Stimulated activated effector memory CD8-positive, alpha-beta T cell treated with anti-CD3 and anti-CD28 coated beads, Interleukin-12 subunit alpha, Interleukin-12 subunit beta, amount 100 ng/mL, for 72 hours (primary cell): ENCODE results near the gene PSMA8.
"Not testable (repeated sequence)": the region's sequence is repeated elsewhere in the genome, so short reads cannot be mapped to it uniquely, and the experiment has no call there.

Experiments used
- ATAC-seq: fragments of 150-1000 bp; cut with Tn5 transposase; 2 replicates; pipeline ENCODE4 v1.10.0; 2021
- DNase-seq, 2 donors: peaks; one replicate each; pipeline ENCODE4 v3.0.0; 2021 to 2022; ENCODE audit warnings: low spot score in 2 of 2
- H3K27ac Mint-ChIP-seq: one replicate; pipeline ENCODE4 v1.8.0; 2022; ENCODE audit warnings: mild to moderate bottlenecking, mixed read lengths
- H3K36me3 Mint-ChIP-seq: one replicate; pipeline ENCODE4 v1.8.0; 2022; ENCODE audit warnings: mild to moderate bottlenecking, mixed read lengths
- H3K4me1 Mint-ChIP-seq: one replicate; pipeline ENCODE4 v1.8.0; 2022; ENCODE audit warnings: mixed read lengths
- H3K4me3 Mint-ChIP-seq: one replicate; pipeline ENCODE4 v1.8.0; 2022; ENCODE audit warnings: mild to moderate bottlenecking, mixed read lengths
- H3K9me3 Mint-ChIP-seq: one replicate; pipeline ENCODE4 v1.8.0; 2022; ENCODE audit warnings: mixed read lengths

The PSMA8 gene

GRCh38 chr18:26128192-26128591 lies 5.5 kb upstream of the PSMA8 start:
- not testable (repeated sequence) for H3K36me3 Mint-ChIP-seq, H3K9me3 Mint-ChIP-seq, H3K4me3 Mint-ChIP-seq, ATAC-seq, H3K27ac Mint-ChIP-seq, H3K4me1 Mint-ChIP-seq, DNase-seq

- Mint-ChIP-seq H3K4me1 (no peaks in the 10 kb centered on the region), H3K4me3 (peak overlapping the region; percentile 61), H3K27ac (peak overlapping the region; percentile 50), H3K9me3 (no peaks in the 10 kb centered on the region), H3K36me3 (no peaks in the 10 kb centered on the region)
- ATAC-seq (peak; percentile 39), DNase-seq (no peak)
Measured at GRCh38 chr18:26134107-26134506, 438 bp downstream of the PSMA8 start.

GRCh38 chr18:26135548-26135947 lies 1.9 kb downstream of the PSMA8 start:
- Mint-ChIP-seq H3K9me3 (no peaks in the 10 kb centered on the region), H3K4me1 (no peaks in the 10 kb centered on the region)

GRCh38 chr18:26157326-26157725 lies 23.7 kb downstream of the PSMA8 start:
- H3K36me3 Mint-ChIP-seq: no peaks in the 10 kb centered on the region
- DNase-seq: no peak
- ATAC-seq: no peak
- no peaks in the 10 kb centered on the region for H3K9me3 Mint-ChIP-seq
- H3K4me3 Mint-ChIP-seq: no peak overlapping the region
- H3K27ac Mint-ChIP-seq: no peak overlapping the region
- no peaks in the 10 kb centered on the region for H3K4me1 Mint-ChIP-seq

More at GRCh38 chr18:26135548-26135947, 1.9 kb downstream of the PSMA8 start:
- H3K27ac Mint-ChIP-seq: no peak overlapping the region
- ATAC-seq (no peak), DNase-seq (no peak)
- no peaks in the 10 kb centered on the region for H3K36me3 Mint-ChIP-seq
- H3K4me3 Mint-ChIP-seq: no peak overlapping the region

- H3K4me1 Mint-ChIP-seq: no peaks in the 10 kb centered on the region
- no peak overlapping the region for H3K27ac Mint-ChIP-seq
- no peaks in the 10 kb centered on the region for H3K36me3 Mint-ChIP-seq
- DNase-seq (no peak), ATAC-seq (no peak)
- no peak overlapping the region for H3K4me3 Mint-ChIP-seq
- H3K9me3 Mint-ChIP-seq: no peaks in the 10 kb centered on the region
Measured at GRCh38 chr18:26159353-26159752, 25.7 kb downstream of the PSMA8 start.

GRCh38 chr18:26164571-26164970 lies 30.9 kb downstream of the PSMA8 start:
- no peaks in the 10 kb centered on the region for H3K4me1 Mint-ChIP-seq
- DNase-seq (no peak), ATAC-seq (no peak)
- H3K9me3 Mint-ChIP-seq: no peaks in the 10 kb centered on the region
- no peaks in the 10 kb centered on the region for H3K36me3 Mint-ChIP-seq
- no peak overlapping the region for H3K27ac Mint-ChIP-seq
- no peak overlapping the region for H3K4me3 Mint-ChIP-seq

GRCh38 chr18:26167592-26167991 lies 33.9 kb downstream of the PSMA8 start:
- ATAC-seq, H3K9me3 Mint-ChIP-seq, H3K4me3 Mint-ChIP-seq, H3K27ac Mint-ChIP-seq, H3K4me1 Mint-ChIP-seq, DNase-seq, H3K36me3 Mint-ChIP-seq: not testable (repeated sequence)

- H3K4me1 Mint-ChIP-seq: peaks cover 7% of the 10 kb centered on the region
- no peak overlapping the region for H3K27ac Mint-ChIP-seq
- H3K9me3 Mint-ChIP-seq: no peaks in the 10 kb centered on the region
- DNase-seq (no peak), ATAC-seq (no peak)
- no peaks in the 10 kb centered on the region for H3K36me3 Mint-ChIP-seq
- no peak overlapping the region for H3K4me3 Mint-ChIP-seq
Measured at GRCh38 chr18:26175481-26175880, 41.8 kb downstream of the PSMA8 start.

GRCh38 chr18:26176134-26176533 lies 42.5 kb downstream of the PSMA8 start:
- Mint-ChIP-seq H3K36me3 (no peaks in the 10 kb centered on the region), H3K9me3 (no peaks in the 10 kb centered on the region), H3K27ac (no peak overlapping the region), H3K4me3 (no peak overlapping the region), H3K4me1 (peaks cover 7% of the 10 kb centered on the region)
- no peak for ATAC-seq
- no peak for DNase-seq

GRCh38 chr18:26181343-26181826 lies 47.7 kb downstream of the PSMA8 start:
- H3K4me1 Mint-ChIP-seq: no peaks in the 10 kb centered on the region
- H3K9me3 Mint-ChIP-seq: no peaks in the 10 kb centered on the region
- ATAC-seq (no peak), DNase-seq (no peak)
- H3K4me3 Mint-ChIP-seq: no peak overlapping the region
- no peak overlapping the region for H3K27ac Mint-ChIP-seq
- H3K36me3 Mint-ChIP-seq: no peaks in the 10 kb centered on the region

- ATAC-seq (no peak), DNase-seq (no peak)
- H3K4me1 Mint-ChIP-seq: no peaks in the 10 kb centered on the region
- H3K27ac Mint-ChIP-seq: no peak overlapping the region
- peaks cover 4% of the 10 kb centered on the region for H3K9me3 Mint-ChIP-seq
- H3K4me3 Mint-ChIP-seq: no peak overlapping the region
- H3K36me3 Mint-ChIP-seq: no peaks in the 10 kb centered on the region
Measured at GRCh38 chr18:26183395-26184112, 49.9 kb downstream of the PSMA8 start.

- Mint-ChIP-seq H3K36me3 (no peaks in the 10 kb centered on the region), H3K4me3 (no peak overlapping the region), H3K27ac (no peak overlapping the region), H3K4me1 (peaks cover 13% of the 10 kb centered on the region), H3K9me3 (peaks cover 4% of the 10 kb centered on the region)
- ATAC-seq (no peak), DNase-seq (no peak)
Measured at GRCh38 chr18:26185267-26185666, 51.6 kb downstream of the PSMA8 start.

GRCh38 chr18:26190506-26190905 lies 56.8 kb downstream of the PSMA8 start:
- Mint-ChIP-seq H3K9me3 (peaks cover 4% of the 10 kb centered on the region), H3K4me1 (peaks cover 13% of the 10 kb centered on the region)
- ATAC-seq: peak; percentile 72

GRCh38 chr18:26192233-26192632 lies 58.6 kb downstream of the PSMA8 start:
- Mint-ChIP-seq H3K27ac (no peak overlapping the region), H3K4me3 (no peak overlapping the region), H3K4me1 (peaks cover 13% of the 10 kb centered on the region), H3K36me3 (no peaks in the 10 kb centered on the region), H3K9me3 (peaks cover 4% of the 10 kb centered on the region)
- no peak for DNase-seq
- no peak for ATAC-seq

More at GRCh38 chr18:26190506-26190905, 56.8 kb downstream of the PSMA8 start:
- peak; percentile 4 to 55 for DNase-seq
- Mint-ChIP-seq H3K4me3 (peak overlapping the region; percentile 66), H3K27ac (peak overlapping the region; percentile 84), H3K36me3 (no peaks in the 10 kb centered on the region)

- no peak overlapping the region for H3K4me3 Mint-ChIP-seq
- ATAC-seq: no peak
- DNase-seq: no peak
- no peak overlapping the region for H3K27ac Mint-ChIP-seq
- H3K36me3 Mint-ChIP-seq: no peaks in the 10 kb centered on the region
- H3K9me3 Mint-ChIP-seq: no peaks in the 10 kb centered on the region
- no peaks in the 10 kb centered on the region for H3K4me1 Mint-ChIP-seq
Measured at GRCh38 chr18:26196605-26197004, 62.9 kb downstream of the PSMA8 start.

- not testable (repeated sequence) for ATAC-seq, H3K9me3 Mint-ChIP-seq, H3K4me3 Mint-ChIP-seq, DNase-seq, H3K27ac Mint-ChIP-seq, H3K36me3 Mint-ChIP-seq, H3K4me1 Mint-ChIP-seq
Measured at GRCh38 chr18:26202001-26202400, 68.3 kb downstream of the PSMA8 start.
